ENCODE data around the gene RHOXF2. TPM values are rescaled to one million over a fixed set of nuclear protein-coding genes. Genes with fewer than 3 reads are reported as not detected.

Gene RHOXF2
- total and polyA plus RNA-seq, 12 donors: not detected

Other genes with a start within 250 kb of the RHOXF2 start
- 1 to 10 TPM; 5.2 to 7.3 (median 5.8) TPM for gene NKAP, start 214.9 kb upstream of the RHOXF2 start, total RNA-seq
- gene NKAP, start 214.9 kb upstream of the RHOXF2 start, polyA plus RNA-seq: 1 to 10 TPM; 4.7 to 8.6 TPM
- not detected for gene RHOXF2B, start 80.9 kb upstream of the RHOXF2 start, total RNA-seq
- not detected for gene RHOXF2B, start 80.9 kb upstream of the RHOXF2 start, polyA plus RNA-seq
- under 1 TPM in 3 of 10 donors, not detected in 7; 0.38 to 0.45 (median 0.44) TPM for gene RHOXF1, start 42.7 kb upstream of the RHOXF2 start, total RNA-seq
- 1 to 10 TPM in 1 of 2 donors, not detected in 1; 1.2 TPM for gene RHOXF1, start 42.7 kb upstream of the RHOXF2 start, polyA plus RNA-seq
- 1 to 10 TPM; 5.2 to 8.5 (median 6.6) TPM for gene ZBTB33, start 92.2 kb downstream of the RHOXF2 start, total RNA-seq
- gene ZBTB33, start 92.2 kb downstream of the RHOXF2 start, polyA plus RNA-seq: 1 to 10 TPM; 1.8 to 2.5 TPM
- 1 to 10 TPM in 1 of 10 donors, under 1 TPM in 8, not detected in 1; 0.09 to 1.3 (median 0.33) TPM for gene TMEM255A, start 152.8 kb downstream of the RHOXF2 start, total RNA-seq
- under 1 TPM; 0.15 to 0.16 TPM for gene TMEM255A, start 152.8 kb downstream of the RHOXF2 start, polyA plus RNA-seq
- 1 to 10 TPM in 2 of 10 donors, under 1 TPM in 6, not detected in 2; 0.11 to 4.6 (median 0.72) TPM for gene ATP1B4, start 203.5 kb downstream of the RHOXF2 start, total RNA-seq
- gene ATP1B4, start 203.5 kb downstream of the RHOXF2 start, polyA plus RNA-seq: not detected